Left lobe of liver (tissue), 2 donors: ENCODE data around the gene CD300LB. TPM values are rescaled to one million over a fixed set of nuclear protein-coding genes. Genes with fewer than 3 reads are reported as not detected.
A peak's percentile ranks its signal among the peaks of the same experiment; 100 is the strongest.
"Not testable (repeated sequence)": the region's sequence is repeated elsewhere in the genome, so short reads cannot be mapped to it uniquely, and the experiment has no call there.

Source experiments
- ATAC-seq: fragments of 200-7000 bp; cut with Tn5 transposase; one replicate; pipeline ENCODE4 v1.9.1; 2020; ENCODE audit warnings: mild to moderate bottlenecking, moderate library complexity
- DNase-seq: peaks from one replicate; pipeline ENCODE4 v3.0.0-alpha.2; 2020; ENCODE audit warnings: low spot score
- total RNA-seq: library from RNA; stranded (reverse); gene quantifications from one replicate; pipeline ENCODE4 v1.2.1, GENCODE V29; 2021
- donor health status: DM: no; HTN: no; CAD: no; lungs with moderate emphysema.
- donor health status: DM: no; HTN: yes; CAD: no.

The CD300LB gene
- total RNA-seq, 1 donor from 2014 or later, result 0.08 TPM

DNA sequence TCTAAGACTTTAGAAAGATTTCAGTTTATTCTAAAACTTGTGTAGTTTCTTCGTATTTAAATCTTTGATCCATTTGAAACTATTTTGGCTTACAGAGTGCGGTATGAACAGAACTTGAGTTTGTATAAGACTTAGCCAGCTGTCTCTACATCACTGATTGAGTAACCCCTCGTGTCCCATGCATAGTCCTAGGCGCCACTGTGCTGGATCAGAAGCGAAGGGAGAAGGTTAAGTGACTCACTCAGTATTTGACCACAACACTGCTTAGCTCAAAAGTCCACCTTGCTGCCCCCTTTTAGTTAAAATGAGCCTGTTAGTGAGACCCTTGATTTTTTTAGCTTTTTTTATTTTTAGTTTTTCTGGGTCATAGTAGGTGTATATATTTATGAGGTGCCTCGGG is 28.4 kb downstream of the CD300LB start:
- ATAC-seq, result no peak
- no peak for DNase-seq

DNA sequence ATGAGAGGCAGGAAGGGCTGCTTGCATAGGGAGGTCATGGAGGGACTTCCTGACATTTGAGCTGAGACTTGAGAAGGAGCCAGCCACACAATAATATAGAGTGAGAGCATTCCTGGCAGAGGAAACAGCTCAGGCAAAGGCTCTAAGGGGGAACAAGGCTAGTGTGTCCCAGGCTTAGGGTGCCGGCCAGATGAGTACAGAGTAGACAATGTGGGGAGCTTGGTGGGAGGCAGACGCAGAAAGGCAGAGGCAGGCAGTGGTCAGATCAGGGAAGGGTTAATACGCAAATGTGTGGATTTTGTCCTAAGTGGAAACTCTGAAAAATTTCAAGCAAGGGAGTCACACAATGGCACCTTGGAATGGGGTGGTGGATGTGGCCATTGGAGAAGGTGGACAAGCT is 31.3 kb downstream of the CD300LB start:
- peak; percentile 22 for DNase-seq
- ATAC-seq, result no peak

DNA sequence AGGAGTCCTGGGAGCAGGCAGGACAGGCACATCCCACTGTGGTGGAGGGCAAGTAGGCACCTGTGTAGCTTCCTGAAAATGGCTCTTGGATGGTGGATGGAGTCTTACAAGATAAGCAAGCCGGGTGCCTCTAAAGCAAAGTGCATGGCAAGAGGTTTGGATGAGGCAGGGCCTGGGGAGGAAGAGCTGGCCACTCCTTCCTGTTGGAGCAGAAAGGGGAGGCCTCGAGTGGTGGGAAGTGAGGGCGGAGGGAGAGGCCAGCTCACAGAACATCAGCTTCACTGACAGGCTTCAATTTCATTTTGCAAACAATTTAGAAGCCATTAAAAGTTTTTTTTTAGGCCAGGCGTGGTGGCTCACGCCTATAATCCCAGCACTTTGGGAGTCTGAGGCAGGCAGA is 33.8 kb downstream of the CD300LB start:
- DNase-seq (peak; percentile 39), ATAC-seq (no peak)

DNA sequence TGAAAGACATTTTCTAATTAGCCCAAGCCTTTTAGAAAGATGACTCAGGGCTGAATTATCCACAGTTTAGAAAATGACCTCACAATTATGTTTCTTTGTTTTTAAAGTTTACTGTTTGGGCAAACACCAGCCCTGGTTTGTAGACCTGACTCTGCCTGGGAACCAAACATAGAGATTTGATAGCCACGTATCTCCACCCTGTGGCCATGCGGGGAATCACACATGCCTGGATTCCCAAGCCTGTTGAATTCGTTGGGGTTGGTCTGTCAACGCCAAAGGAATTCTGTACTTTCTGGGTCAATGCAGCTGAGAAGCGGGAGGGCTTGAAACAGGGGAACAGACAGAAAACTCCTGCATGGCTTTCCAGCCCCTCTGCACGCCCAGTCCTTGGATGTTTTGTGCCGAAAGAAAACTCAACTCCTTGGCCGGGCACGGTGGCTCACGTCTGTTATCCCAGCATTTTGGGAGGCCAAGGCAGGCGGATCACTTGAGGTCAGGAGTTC is 37.9 kb downstream of the CD300LB start:
- DNase-seq (peak; percentile 73), ATAC-seq (peak; percentile 100)

DNA sequence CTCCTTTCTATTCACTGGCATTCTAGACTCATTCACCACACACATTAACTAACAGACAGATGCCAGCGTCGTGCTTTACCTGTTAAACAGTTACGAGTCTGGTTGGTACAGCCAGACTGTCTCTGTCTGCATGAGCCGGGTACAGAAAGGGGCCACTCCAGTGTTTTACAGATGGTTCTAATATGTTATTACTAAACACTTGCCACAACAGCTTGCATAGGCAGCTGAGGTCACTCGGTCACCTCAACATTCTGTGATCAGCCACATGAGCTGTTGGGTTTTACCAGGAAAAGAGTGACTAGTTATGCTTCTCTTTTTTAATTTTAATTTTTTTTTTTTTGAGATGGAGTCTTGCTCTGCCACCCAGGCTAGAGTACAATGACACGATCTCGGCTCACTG is 39.6 kb downstream of the CD300LB start:
- DNase-seq (peak; percentile 35), ATAC-seq (no peak)

DNA sequence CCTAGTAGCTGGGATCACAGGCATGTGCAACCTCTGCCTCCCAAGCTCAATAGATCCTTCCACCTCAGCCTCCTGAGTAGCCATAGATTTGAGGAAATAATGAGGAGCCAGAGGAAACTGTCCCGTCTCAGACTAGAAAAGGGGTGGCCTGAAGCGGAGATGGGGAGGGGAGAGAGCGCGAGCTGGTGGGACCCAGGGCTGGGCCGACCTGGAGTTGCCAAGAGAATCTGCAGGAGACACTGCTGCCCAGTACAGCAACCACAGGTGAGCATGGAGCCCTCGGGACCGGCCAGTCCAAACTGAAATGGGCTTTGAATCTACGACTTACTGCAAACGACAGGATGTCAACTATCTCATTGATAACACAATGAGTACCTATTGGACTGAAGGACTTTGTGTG is 40.6 kb downstream of the CD300LB start:
- ATAC-seq, result no peak
- DNase-seq, result peak; percentile 26

DNA sequence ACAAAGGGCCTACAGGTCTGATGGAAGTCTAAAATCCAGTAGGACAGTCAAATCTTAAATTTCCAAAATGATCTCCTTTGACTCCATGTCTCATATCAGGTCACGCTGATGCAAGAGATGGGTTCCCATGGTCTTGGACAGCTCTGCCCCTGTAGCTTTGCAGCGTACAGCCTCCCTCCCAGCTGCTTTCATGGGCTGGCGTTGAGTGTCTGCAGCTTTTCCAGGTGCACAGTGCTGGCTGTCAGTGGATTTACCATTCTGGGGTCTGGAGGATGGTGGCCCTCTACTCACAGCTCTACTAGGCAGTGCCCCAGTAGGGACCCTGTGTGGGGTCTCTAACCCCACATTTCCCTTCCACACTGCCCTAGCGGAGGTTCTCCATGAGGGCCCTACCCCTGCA is 43.0 kb downstream of the CD300LB start:
- not testable (repeated sequence) for ATAC-seq
- DNase-seq, result peak; percentile 19

DNA sequence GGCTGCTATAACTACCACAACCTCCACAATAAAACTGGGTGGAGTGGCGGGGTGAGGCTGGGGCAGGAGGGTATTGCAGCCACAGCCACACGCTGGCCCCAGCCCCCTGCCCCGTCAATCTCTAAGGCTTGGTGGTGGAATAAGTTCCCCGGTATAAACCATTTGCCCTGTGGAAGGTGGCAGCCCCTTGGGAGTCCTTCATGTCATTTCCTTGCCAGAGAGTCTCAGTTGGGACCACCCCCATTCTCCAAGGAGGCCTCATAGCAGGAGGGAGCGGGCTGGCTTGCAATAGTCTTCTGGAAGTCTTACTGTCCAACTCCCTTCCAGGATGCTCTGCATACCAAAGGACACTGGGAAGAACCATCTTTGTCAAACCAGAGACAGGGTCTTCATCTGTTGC is 45.4 kb downstream of the CD300LB start:
- ATAC-seq (no peak), DNase-seq (peak; percentile 21)

DNA sequence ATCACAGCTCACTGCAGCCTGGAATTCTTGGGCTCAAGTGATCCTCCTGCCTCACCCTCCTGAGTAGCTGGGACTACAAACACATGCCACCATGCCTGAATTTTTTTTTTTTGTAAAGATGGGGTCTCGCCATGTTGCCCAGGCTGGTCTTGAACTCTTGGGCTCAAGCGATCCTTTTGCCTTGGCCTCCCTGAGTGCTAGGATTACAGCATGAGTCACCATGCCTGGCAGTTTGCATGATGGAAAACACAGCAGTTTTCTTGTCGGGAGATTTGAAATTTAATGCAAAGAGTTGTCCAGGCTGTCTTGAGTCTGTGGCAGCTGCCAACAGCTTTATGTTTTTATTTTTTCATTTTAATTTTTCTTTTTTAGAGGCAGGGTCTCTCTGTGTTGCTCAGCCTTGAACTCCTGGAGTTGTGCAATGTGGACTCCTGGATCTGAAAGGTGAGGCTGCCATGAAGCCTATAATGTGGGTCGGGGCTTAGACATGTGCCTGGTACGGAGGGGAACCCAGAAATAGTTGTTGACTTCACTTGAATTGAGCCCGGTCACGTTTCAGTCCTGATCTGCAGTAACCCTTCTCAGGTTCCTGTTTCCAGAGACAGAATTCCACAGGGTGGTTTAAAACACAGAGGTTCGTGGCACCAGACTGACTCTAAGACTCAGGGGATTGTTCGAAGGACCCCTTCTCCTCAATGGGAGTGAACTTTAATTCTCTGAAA is 46.1 kb downstream of the CD300LB start:
- no peak for ATAC-seq
- DNase-seq, result peak; percentile 36

DNA sequence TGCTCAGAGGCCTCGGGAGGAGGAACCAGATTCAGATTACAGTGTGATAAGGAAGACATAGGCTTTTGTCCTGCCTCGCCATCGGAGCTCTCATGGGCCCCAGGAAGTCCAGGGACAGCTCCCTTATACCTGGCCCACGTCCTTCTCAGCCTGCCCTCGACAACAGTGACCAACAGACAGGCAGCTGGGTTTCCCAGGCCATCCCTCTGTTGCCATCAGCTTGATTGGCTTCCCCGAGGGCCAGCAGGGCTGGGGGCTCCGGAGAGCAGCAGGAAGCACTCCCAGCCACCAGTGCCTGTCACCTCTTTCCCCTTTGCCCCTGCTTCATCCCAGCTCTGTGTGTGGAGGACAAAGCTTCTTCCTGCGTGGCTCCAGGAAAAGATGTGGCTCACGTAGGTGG is 47.2 kb downstream of the CD300LB start:
- ATAC-seq (no peak), DNase-seq (no peak)

DNA sequence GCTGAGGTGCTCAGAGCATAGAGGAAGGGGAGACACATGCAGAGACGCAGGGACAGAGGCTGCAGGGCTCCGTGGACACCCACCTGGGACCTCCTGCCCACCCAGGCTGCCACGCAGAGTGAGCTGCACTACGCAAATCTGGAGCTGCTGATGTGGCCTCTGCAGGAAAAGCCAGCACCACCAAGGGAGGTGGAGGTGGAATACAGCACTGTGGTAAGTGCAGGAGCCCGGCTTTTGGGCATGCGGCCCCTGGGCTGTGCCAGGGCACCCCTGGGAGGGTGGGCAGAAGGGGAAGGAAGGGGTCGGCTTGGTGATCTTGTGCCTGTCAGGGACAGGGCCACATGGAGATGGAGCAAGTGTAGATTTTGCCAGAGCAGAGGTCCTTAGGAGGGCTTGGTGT is 49.7 kb downstream of the CD300LB start:
- DNase-seq (no peak), ATAC-seq (no peak)

DNA sequence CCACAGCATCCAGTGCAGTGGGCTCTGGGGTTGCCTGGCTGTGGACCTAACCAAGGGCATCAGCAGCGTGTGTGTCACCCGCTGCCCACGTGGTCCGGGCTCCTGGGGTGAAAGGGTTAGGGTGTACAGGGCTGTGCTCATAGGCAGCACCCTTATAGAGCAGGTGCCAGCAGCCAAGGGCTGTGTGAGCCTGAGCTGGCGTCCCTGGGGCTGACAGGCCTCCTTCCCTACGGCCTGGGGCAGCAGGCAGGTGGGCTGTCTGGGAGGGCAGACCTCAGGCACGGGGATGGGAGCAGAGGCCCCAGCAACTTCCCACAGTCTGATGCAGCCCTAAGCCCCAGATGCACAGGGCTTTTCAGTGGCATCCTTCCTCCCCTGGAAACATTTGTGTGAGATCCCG is 51.0 kb downstream of the CD300LB start:
- ATAC-seq (no peak), DNase-seq (no peak)

DNA sequence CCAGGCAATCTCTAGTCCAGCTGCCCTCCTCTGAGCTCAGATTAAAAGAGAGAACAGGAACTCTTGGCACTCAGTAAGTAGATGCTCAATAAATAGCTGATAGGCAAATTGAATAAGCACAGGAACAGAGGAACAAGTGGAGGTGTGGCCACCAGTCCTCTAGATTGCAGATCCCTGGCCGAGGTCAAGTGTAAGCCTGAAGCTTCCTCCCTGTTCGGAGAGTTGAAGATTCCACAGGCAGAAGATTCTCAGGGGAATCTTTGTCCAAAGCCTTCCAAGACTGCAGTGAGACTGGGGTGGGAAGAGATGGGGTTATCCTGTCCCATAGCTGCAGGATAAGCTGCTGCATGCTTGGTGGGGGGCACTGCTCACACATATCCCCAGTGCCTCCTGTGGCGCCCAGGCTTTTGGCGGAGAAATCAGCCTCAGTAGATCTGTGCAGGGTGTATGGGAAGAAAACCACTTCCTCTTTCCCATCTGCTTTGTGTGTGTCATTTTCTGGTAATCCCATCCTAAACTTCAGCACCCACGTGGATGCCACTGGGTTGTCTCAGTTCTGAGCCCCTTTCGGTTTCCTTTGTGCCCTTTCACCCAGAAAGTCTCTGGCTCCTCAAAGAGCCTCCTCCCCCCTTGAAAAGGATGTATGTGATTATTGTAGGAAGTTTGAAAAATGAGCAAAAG is 52.7 kb downstream of the CD300LB start:
- DNase-seq, result no peak

DNA sequence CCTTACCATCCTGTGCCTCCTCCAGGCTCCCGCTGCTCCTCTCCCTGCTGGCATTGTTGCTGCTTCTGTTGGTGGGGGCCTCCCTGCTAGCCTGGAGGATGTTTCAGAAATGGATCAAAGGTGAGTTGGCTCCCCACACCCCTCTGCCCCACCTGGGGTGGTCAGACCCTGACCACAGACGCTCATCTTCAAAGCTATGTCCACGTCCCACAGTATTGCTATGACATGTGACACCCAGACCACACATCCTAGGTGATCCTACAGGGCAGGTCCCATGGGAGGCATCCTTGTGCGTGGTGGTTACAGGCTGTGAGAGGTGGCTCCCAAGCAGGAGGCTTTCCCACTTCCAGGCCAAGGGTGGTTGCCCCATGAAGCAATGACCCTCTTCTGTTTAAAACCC is 53.9 kb downstream of the CD300LB start:
- DNase-seq (no peak), ATAC-seq (no peak)

More for the DNA sequence above, 52.7 kb downstream of the CD300LB start:
- ATAC-seq, result peak; percentile 43

DNA sequence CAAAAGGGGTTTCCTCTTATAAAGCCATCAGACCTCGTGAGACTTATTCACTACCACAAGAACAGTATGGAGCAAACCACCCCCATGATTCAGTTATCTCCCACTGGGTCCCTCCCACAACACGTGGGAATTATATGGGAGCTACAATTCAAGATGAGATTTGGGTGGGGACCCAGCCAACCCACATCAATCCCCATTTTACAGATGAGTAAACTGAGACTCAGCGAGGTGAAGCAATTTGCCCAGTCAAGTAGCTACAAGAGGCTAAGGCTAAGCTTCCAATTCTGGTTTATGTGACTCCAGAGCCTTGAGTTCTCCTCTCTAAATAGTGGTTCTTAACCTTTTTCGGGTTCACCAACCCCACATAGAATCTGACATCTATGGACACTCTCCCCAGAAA is 56.1 kb downstream of the CD300LB start:
- DNase-seq (no peak), ATAC-seq (no peak)

DNA sequence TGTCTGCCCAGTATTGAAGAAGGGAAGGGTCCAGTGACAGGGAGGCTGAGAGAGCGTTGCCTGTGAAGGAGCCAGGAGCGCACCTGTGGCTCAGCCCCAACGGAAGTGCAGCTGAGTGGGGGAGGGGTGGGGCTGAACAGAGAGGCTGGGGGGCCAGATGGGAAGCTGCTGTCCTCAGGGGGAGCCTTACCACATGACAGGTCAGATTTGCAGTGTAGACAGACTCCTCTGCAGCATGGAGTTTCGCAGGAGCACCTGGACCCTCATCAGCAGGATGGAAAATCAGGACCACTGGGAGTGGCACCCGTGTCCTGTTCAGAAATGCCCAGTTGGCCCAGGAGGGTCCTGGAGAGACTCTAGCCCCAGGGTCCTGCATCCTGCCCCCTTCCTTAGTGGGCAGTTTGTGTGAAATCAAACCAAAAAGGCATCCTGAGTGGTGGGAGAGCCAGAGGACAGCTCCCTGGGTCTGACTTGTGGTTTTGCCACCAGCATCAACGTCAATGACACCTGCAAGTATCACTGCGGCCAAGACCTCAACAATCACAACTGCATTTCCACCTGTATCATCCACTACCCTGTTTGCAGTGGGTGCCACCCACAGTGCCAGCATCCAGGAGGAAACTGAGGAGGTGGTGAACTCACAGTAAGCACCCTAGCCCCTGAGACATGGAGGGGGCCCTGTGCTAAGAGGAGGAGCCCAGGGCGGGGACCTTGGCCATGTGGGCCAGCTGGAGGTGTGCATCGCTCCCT is 57.1 kb downstream of the CD300LB start:
- no peak for DNase-seq
- ATAC-seq, result no peak

DNA sequence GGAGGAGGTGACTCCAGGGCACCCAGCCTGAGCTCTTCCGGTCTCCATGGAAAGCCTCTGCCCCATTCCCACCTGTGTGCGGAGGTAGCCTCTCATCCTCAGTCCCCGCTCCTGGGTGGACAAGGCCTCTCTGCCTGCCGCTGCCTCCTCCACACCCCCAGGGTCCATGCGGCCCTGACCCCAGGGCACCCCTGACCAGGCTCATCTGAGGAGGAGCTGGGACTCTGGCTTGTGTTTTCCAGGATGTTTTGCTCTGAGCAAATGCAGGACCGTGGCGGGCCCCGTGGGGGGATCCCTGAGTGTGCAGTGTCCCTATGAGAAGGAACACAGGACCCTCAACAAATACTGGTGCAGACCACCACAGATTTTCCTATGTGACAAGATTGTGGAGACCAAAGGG is 58.0 kb downstream of the CD300LB start:
- DNase-seq, result no peak
- no peak for ATAC-seq

DNA sequence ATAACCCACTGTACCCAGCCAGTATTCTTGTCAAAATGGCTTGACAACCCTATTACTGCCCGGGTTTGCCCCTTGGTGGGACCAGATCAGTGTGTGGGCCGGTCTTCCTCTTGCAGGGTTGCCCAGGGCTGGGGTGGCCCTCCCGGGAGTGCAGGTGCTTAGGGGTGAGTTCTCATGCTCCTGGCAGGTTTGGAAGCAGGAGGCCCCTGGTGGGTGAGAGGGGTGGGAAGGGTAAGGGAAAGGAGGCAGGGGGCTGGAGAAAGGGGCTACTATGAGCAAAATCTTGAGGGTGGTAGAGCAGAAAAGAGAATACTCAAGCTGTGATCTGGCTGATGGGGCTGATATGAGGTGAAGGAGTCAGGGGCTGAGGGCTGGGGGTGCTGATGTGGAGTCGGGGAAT is 58.4 kb downstream of the CD300LB start:
- ATAC-seq, result no peak
- no peak for DNase-seq

DNA sequence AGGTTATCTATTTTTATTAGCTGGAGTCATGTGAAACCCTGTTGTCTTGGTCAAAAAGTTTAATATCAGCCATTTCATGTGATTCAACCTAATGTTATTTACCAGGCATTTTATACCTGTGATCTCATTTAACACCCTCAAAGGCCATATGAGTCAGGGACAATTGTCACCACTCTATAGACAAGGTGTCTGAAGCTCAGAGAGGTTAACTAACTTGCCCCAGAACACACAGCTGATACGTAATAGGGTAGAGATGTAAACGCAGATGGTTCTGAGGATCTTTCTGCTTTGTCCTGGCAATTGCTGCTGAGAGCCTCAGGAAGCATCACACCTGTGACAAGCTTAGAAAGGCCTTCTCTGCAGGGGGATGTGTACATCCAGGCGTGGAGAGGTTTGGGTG is 59.9 kb downstream of the CD300LB start:
- DNase-seq (no peak), ATAC-seq (no peak)
